AG10803 (cell line): ENCODE results near the gene WDR45.

Experiments
- DNase-seq: peaks from one replicate; pipeline ENCODE4 v3.0.0; 2010; ENCODE audit warnings: low read depth
- H3K4me3 ChIP-seq: 2 replicates; pipeline ENCODE4 v1.5.1; 2011; ENCODE audit warnings: mild to moderate bottlenecking, low read length, control low read depth
- CTCF ChIP-seq: conservative IDR thresholded peaks from 2 replicates; pipeline ENCODE4 v1.5.1; 2011; ENCODE audit warnings: mild to moderate bottlenecking, low read length, control low read depth, inconsistent platforms

The WDR45 gene

GRCh38 chrX:49039598-49040375, 39.9 kb downstream of the WDR45 start:
- TF ChIP-seq CTCF, result peak; percentile 33
- H3K4me3 ChIP-seq, result peak overlapping the region; percentile 82
- peak; percentile 92 for DNase-seq

GRCh38 chrX:49037883-49038475, 41.7 kb downstream of the WDR45 start:
- TF ChIP-seq CTCF, result no peak
- DNase-seq, result peak; percentile 34
- H3K4me3 ChIP-seq, result no peak overlapping the region

- DNase-seq, result no peak
- no peak for TF ChIP-seq CTCF
- no peak overlapping the region for H3K4me3 ChIP-seq
Observed at GRCh38 chrX:49030283-49030682, 49.4 kb downstream of the WDR45 start.

GRCh38 chrX:49029876-49030275, 49.8 kb downstream of the WDR45 start:
- no peak for DNase-seq
- no peak overlapping the region for H3K4me3 ChIP-seq
- no peak for TF ChIP-seq CTCF
